ENCODE results near the gene CRYGB. TPM values are rescaled to one million over a fixed set of nuclear protein-coding genes. Genes with fewer than 3 reads are reported as not detected.

CRYGB gene
- total and polyA plus RNA-seq, 2 of the 13 experiments (the other 11 are each of a cell fraction or from before 2014, with no cell fraction given), result not detected

DNA sequence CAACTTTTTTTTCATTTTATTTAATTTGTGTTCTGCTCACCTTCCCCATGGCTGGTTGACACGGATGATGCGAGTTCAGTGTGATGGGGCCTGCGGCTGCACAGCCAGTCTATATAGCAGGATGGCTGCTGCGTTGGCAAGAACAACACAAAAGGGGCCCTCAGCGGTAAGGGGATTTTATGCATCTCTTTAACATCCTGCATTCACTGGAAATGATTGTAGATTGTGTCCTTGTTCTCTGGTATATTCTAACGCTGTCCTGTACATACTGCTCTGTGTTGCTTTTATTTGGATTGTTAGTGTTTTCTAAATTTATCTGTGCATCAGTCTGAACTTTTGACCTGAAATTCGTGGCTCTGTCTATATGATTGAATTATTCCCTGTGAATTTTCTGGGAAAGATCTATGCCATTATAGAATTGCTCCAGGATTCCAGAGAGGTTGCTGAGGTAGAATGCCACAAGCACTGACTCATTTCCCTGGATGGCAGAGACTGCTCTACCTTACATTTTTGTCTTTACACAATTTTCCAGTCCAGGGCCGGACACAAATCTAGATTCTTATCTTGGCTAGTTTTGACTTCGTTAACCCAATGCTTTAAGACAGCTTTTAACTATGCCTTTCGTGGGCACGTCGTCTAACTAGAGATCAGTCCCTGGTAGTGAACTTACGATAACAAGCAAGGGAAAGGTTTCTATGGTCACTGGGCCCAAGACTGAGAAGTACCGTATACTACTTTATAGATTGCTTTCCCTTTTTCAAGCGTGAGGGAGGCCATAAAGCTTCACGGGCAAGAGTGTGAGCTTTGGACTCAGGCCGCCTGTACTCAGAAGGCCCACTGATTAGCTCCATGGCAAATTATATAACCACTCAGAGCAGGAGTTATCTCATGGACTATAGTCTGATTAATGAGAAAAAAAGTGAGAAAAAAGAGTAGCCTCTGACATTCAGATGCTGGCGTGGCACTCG lies 15.9 kb downstream of the CRYGB start, which contains the start of gene CRYGC (continued):
- TF ChIP-seq TFDP2 (CRISPR knock-in tag; IDR thresholded peaks at IDR 0.05) (no peak), SMAD1 (CRISPR knock-in tag; IDR thresholded peaks at IDR 0.05; ENCODE audit: borderline replicate concordance, low read depth) (no peak), ZNF775 (CRISPR knock-in tag; IDR thresholded peaks at IDR 0.05; ENCODE audit: borderline replicate concordance) (no peak), ZNF558 (CRISPR knock-in tag; IDR thresholded peaks at IDR 0.05; ENCODE audit: borderline replicate concordance) (no peak), HOXA5 (CRISPR knock-in tag; IDR thresholded peaks at IDR 0.05) (no peak), ZZZ3 (CRISPR knock-in tag; IDR thresholded peaks at IDR 0.05; ENCODE audit: borderline replicate concordance) (no peak), ZNF589 (CRISPR knock-in tag; conservative IDR thresholded peaks at IDR 0.05) (no peak), HHEX (CRISPR knock-in tag; IDR thresholded peaks at IDR 0.05) (no peak), PRPF4 (IDR thresholded peaks at IDR 0.05; ENCODE audit: low read depth, low read length, poor library complexity, severe bottlenecking) (no peak), PLRG1 (conservative IDR thresholded peaks at IDR 0.05) (no peak), YY1 (IDR thresholded peaks at IDR 0.05; ENCODE audit: insufficient read depth, insufficient replicate concordance, low read depth, low read length) (peak; percentile 31), TRIM22 (IDR thresholded peaks at IDR 0.05) (no peak)
- TF ChIP-seq, protein P1, sequence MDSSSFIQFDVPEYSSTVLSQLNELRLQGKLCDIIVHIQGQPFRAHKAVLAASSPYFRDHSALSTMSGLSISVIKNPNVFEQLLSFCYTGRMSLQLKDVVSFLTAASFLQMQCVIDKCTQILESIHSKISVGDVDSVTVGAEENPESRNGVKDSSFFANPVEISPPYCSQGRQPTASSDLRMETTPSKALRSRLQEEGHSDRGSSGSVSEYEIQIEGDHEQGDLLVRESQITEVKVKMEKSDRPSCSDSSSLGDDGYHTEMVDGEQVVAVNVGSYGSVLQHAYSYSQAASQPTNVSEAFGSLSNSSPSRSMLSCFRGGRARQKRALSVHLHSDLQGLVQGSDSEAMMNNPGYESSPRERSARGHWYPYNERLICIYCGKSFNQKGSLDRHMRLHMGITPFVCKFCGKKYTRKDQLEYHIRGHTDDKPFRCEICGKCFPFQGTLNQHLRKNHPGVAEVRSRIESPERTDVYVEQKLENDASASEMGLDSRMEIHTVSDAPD (CRISPR knock-in tag; IDR thresholded peaks at IDR 0.05), result no peak
- TF ChIP-seq, protein P2, sequence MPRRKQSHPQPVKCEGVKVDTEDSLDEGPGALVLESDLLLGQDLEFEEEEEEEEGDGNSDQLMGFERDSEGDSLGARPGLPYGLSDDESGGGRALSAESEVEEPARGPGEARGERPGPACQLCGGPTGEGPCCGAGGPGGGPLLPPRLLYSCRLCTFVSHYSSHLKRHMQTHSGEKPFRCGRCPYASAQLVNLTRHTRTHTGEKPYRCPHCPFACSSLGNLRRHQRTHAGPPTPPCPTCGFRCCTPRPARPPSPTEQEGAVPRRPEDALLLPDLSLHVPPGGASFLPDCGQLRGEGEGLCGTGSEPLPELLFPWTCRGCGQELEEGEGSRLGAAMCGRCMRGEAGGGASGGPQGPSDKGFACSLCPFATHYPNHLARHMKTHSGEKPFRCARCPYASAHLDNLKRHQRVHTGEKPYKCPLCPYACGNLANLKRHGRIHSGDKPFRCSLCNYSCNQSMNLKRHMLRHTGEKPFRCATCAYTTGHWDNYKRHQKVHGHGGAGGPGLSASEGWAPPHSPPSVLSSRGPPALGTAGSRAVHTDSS (CRISPR knock-in tag; conservative IDR thresholded peaks at IDR 0.05), result no peak
- TF ChIP-seq, protein P3, sequence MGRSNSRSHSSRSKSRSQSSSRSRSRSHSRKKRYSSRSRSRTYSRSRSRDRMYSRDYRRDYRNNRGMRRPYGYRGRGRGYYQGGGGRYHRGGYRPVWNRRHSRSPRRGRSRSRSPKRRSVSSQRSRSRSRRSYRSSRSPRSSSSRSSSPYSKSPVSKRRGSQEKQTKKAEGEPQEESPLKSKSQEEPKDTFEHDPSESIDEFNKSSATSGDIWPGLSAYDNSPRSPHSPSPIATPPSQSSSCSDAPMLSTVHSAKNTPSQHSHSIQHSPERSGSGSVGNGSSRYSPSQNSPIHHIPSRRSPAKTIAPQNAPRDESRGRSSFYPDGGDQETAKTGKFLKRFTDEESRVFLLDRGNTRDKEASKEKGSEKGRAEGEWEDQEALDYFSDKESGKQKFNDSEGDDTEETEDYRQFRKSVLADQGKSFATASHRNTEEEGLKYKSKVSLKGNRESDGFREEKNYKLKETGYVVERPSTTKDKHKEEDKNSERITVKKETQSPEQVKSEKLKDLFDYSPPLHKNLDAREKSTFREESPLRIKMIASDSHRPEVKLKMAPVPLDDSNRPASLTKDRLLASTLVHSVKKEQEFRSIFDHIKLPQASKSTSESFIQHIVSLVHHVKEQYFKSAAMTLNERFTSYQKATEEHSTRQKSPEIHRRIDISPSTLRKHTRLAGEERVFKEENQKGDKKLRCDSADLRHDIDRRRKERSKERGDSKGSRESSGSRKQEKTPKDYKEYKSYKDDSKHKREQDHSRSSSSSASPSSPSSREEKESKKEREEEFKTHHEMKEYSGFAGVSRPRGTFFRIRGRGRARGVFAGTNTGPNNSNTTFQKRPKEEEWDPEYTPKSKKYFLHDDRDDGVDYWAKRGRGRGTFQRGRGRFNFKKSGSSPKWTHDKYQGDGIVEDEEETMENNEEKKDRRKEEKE (IDR thresholded peaks at IDR 0.05), result no peak
- TF ChIP-seq, protein P4, sequence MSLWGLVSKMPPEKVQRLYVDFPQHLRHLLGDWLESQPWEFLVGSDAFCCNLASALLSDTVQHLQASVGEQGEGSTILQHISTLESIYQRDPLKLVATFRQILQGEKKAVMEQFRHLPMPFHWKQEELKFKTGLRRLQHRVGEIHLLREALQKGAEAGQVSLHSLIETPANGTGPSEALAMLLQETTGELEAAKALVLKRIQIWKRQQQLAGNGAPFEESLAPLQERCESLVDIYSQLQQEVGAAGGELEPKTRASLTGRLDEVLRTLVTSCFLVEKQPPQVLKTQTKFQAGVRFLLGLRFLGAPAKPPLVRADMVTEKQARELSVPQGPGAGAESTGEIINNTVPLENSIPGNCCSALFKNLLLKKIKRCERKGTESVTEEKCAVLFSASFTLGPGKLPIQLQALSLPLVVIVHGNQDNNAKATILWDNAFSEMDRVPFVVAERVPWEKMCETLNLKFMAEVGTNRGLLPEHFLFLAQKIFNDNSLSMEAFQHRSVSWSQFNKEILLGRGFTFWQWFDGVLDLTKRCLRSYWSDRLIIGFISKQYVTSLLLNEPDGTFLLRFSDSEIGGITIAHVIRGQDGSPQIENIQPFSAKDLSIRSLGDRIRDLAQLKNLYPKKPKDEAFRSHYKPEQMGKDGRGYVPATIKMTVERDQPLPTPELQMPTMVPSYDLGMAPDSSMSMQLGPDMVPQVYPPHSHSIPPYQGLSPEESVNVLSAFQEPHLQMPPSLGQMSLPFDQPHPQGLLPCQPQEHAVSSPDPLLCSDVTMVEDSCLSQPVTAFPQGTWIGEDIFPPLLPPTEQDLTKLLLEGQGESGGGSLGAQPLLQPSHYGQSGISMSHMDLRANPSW (CRISPR knock-in tag; IDR thresholded peaks at IDR 0.05; ENCODE audit: borderline replicate concordance), result no peak

Data from HepG2 (cell line).